Neural crest cell (in vitro differentiated cells): Measurements from ENCODE around the gene PKLR. TPM values are rescaled to one million over a fixed set of nuclear protein-coding genes. Genes with fewer than 3 reads are reported as not detected.
A peak's percentile ranks its signal among the peaks of the same experiment; 100 is the strongest.

Source experiments
- DNase-seq: peaks from one replicate; pipeline ENCODE4 v3.0.0; 2021; ENCODE audit warnings: low read depth, mixed read lengths, low spot score
- H3K27ac Mint-ChIP-seq: one replicate; pipeline ENCODE4 v1.8.0; 2021; ENCODE audit warnings: mild to moderate bottlenecking, mixed read lengths; ENCODE audit not compliant: unreplicated experiment
- H3K27me3 Mint-ChIP-seq: 2 replicates; pipeline ENCODE4 v1.8.0; 2021; ENCODE audit warnings: low read depth, mild to moderate bottlenecking, mixed read lengths
- H3K36me3 Mint-ChIP-seq: 2 replicates; pipeline ENCODE4 v1.8.0; 2021; ENCODE audit warnings: low read depth, mild to moderate bottlenecking, mixed read lengths
- H3K4me1 Mint-ChIP-seq: 2 replicates; pipeline ENCODE4 v1.8.0; 2021; ENCODE audit warnings: mixed read lengths
- H3K4me3 Mint-ChIP-seq: one replicate; pipeline ENCODE4 v1.8.0; 2021; ENCODE audit warnings: mild to moderate bottlenecking, mixed read lengths
- H3K9me3 Mint-ChIP-seq: 2 replicates; pipeline ENCODE4 v1.8.0; 2021; ENCODE audit warnings: mixed read lengths
- total RNA-seq: library from RNA; stranded (reverse); gene quantifications from 2 replicates; pipeline ENCODE4 v1.2.1, GENCODE V29; 2021
- TF ChIP-seq, protein P1 (sequence below): fragments of 200-600 bp; sonication (generic); conservative IDR thresholded peaks from 2 replicates; pipeline ENCODE4 v1.5.0; 2021; ENCODE audit warnings: antibody characterized with exemption, mild to moderate bottlenecking

Gene PKLR
- total RNA-seq, 1 donor from 2014 or later, result not detected

DNA sequence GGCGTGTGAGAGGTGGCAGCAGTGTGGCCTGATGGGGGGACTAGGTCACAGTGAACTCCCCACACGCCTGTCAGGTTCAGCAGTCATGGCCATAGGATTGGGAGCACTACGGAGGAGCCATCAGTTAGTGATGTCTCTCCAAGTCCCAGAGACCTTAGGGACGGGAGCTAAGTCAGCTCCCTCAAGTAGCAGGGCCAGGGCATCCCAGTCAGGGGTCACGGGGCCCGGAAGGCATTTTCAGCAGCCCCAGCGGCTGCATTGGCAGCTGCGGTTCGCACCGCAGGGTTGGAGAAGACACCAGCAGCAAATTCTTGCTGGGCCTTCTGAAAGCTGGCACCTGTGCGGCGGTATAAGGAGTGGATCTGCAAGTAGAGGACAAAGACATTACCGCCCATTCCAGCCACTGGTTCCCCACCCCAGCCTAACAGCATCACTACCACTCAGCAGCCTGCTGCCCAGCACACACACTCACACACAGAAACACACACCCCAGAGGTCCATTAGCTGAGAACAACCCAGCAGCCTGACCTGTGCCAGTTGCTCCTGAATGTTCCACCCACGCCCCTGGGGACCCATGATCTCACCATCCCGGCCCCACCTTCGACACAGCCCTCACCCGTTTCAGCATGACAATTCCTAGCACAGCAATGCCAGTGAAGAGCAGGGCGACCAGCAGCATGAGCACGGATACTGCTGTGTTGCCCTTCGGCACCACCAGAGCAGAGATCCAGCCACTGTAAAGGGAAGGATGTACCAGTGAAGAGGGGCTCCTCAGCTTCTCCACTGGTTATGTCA, 45.0 kb downstream of the PKLR start:
- Mint-ChIP-seq H3K4me1 (peaks cover 54% of the 10 kb centered on the region), H3K27ac (peak overlapping the region; percentile 14), H3K4me3 (peak overlapping the region; percentile 87), H3K9me3 (no peaks in the 10 kb centered on the region), H3K27me3 (no peaks in the 10 kb centered on the region), H3K36me3 (peaks cover 9% of the 10 kb centered on the region)
- DNase-seq, result no peak
- TF ChIP-seq, protein P1, sequence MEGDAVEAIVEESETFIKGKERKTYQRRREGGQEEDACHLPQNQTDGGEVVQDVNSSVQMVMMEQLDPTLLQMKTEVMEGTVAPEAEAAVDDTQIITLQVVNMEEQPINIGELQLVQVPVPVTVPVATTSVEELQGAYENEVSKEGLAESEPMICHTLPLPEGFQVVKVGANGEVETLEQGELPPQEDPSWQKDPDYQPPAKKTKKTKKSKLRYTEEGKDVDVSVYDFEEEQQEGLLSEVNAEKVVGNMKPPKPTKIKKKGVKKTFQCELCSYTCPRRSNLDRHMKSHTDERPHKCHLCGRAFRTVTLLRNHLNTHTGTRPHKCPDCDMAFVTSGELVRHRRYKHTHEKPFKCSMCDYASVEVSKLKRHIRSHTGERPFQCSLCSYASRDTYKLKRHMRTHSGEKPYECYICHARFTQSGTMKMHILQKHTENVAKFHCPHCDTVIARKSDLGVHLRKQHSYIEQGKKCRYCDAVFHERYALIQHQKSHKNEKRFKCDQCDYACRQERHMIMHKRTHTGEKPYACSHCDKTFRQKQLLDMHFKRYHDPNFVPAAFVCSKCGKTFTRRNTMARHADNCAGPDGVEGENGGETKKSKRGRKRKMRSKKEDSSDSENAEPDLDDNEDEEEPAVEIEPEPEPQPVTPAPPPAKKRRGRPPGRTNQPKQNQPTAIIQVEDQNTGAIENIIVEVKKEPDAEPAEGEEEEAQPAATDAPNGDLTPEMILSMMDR, result no peak

DNA sequence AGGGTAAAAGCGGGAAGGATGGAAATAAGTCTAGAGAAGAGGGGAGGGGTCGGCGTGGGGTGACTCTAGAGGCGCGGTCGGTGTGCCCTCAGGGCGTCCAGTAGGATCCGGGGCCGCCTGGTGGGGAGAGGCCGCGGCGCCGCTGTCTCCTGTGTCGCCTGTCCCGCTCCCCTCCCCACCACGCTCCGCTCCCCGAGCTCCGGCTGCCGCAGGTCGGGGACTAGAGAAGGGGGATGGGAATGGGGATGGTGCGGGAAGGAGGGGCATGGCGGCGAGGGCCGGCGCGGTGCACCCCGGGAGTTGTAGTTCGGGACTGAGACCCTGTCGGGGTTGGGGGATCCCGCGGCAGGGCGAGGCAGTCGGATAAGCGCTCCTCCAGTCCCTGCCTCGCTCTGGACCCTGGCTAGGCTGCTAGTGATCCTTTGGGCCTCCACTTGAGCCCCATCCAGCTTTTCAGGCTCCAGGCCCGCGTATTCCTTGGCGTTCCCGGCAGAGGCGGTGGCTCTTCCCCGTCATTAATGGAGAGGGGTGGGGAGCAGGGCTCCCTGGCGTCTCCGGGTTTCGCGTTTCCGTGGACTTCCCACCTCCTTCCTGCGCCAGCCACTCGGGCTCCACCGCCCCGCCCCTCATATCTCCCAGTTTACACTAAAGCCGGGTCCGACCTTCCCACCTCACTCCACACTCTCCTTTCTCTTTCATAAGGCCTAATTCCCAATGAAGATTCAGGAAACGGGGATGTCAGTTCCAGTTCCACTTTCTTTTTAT, 45.8 kb downstream of the PKLR start, which contains the start of gene ENTREP3:
Gene ENTREP3, minus strand, starts transcription at position 241 of the 765 bp plus-strand sequence. CDS start 606 bp downstream, outside the sequence.
- Mint-ChIP-seq H3K9me3 (no peaks in the 10 kb centered on the region), H3K27ac (peak within 1 kb of the TSS; percentile 85), H3K4me1 (peaks cover 53% of the 10 kb centered on the region), H3K27me3 (no peaks in the 10 kb centered on the region), H3K36me3 (peaks cover 9% of the 10 kb centered on the region), H3K4me3 (peak within 1 kb of the TSS; percentile 88)
- TF ChIP-seq, protein P1, result peak; percentile 50
- DNase-seq, result peak; percentile 86

DNA sequence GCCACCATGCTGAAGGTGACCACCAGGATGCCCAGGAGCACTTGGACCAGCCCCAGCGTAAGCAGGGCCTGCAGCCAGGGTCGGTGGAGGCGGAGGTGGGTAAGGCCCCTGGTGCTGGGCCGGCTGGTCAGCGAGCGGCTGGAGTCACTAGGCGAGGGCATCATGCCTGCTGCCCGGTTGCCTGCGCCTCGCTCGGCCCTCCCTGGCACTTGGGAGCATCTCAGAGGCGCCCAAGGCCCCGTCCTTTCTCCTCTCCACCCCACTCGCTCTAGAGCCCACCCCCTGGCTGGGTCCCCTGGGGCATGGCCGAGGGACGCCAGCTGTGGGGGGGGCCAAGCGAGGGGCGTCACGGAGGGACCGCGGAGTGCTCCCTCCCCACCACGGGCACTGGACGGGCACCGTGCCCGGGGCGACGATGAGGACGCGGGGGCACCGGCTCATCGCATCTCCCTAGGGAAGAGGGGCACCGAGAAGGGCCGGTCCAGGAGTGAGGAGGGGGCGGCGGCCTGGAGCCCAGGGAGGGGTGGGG, 46.5 kb downstream of the PKLR start:
- Mint-ChIP-seq H3K4me3 (peak overlapping the region; percentile 88), H3K4me1 (peaks cover 50% of the 10 kb centered on the region), H3K27me3 (no peaks in the 10 kb centered on the region), H3K27ac (no peak overlapping the region), H3K36me3 (peaks cover 6% of the 10 kb centered on the region), H3K9me3 (no peaks in the 10 kb centered on the region)
- no peak for DNase-seq
- TF ChIP-seq, protein P1, result no peak

DNA sequence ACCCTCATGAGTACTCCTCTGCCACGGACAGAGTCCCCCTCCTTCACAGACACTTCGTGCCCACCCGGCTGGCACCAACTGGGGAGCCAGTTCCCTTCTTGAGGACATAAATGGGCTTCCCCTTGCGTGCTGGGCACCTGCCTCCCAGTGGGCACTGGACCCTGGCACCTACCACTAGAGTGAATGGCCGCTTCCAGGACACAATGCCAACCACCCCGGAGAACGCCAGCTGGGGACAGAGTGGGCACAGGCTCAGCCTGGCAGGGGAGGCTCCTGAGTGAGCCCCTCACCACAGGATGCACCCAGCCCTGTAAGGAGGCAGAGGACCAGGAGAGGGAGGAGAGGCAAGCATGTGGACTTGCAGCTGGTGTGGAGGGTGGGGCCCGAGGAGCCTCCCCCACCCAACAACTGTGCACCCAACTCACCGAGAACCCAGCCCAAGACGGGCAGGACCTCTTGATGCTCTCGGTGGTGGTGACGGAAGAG, 47.0 kb downstream of the PKLR start:
- Mint-ChIP-seq H3K4me1 (peaks cover 50% of the 10 kb centered on the region), H3K27ac (peak overlapping the region; percentile 85), H3K4me3 (peak overlapping the region; percentile 88), H3K36me3 (peaks cover 6% of the 10 kb centered on the region), H3K27me3 (no peaks in the 10 kb centered on the region), H3K9me3 (no peaks in the 10 kb centered on the region)
- no peak for DNase-seq
- TF ChIP-seq, protein P1, result no peak

DNA sequence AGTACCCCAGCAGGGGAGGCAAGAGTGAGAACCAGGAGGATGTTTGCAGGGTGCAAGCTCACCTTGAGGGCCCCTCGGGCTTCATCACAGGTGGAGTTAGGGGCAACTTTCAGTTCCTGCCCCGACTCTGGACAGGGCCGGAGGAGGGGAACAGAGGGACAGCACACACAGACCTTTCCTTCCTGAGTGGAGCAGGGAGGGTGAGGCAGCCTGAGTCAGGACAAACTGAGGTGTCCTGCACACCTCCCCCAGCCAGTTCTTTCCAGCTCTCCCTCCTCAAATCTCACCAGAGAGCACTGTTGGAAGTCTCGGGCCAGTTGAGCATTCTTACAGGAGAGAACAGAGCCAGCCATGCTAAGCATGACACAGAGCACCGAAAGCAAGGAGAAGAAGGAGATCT, 47.4 kb downstream of the PKLR start:
- DNase-seq, result no peak
- peaks cover 6% of the 10 kb centered on the region for H3K36me3 Mint-ChIP-seq

More for the DNA sequence above, 47.4 kb downstream of the PKLR start:
- TF ChIP-seq, protein P1, result no peak
- no peaks in the 10 kb centered on the region for H3K9me3 Mint-ChIP-seq
- peaks cover 50% of the 10 kb centered on the region for H3K4me1 Mint-ChIP-seq
- peak overlapping the region; percentile 93 for H3K27ac Mint-ChIP-seq
- no peaks in the 10 kb centered on the region for H3K27me3 Mint-ChIP-seq
- H3K4me3 Mint-ChIP-seq, result peak overlapping the region; percentile 88
